Testis (tissue), 2 donors: ENCODE measurements around the gene FKBP1B.

Experiments
- CTCF ChIP-seq, 3 experiments: fragments of 450-650 bp in 2 of 3; fragments of 200-600 bp in 1 of 3; sonication (generic) in 1 of 3; IDR thresholded peaks; one replicate each; pipeline ENCODE4 v1.5.1; 2016 to 2019; ENCODE audit warnings: antibody characterized with exemption in 3 of 3, mild to moderate bottlenecking in 2 of 3, moderate library complexity in 1 of 3
- POLR2A ChIP-seq: fragments of 450-650 bp; IDR thresholded peaks from one replicate; pipeline ENCODE4 v1.6.1; 2017; ENCODE audit warnings: antibody characterized with exemption, mild to moderate bottlenecking, moderate library complexity

GRCh38 chr2:24054366-24055010, 4.9 kb downstream of the FKBP1B start:
- TF ChIP-seq CTCF (IDR thresholded peaks at IDR 0.05) (no peak), POLR2A (no peak)
